Measurements from ENCODE around the gene ROPN1B. TPM values are rescaled to one million over a fixed set of nuclear protein-coding genes. Genes with fewer than 3 reads are reported as not detected.

ROPN1B gene
- total and polyA plus RNA-seq, 2 of the 8 experiments (the other 6 are each of a cell fraction or from before 2014, with no cell fraction given), result 0.30 TPM; not detected in 1

GRCh38 chr3:126026761-126027160 lies 57.8 kb downstream of the ROPN1B start (continued):
- no peak for TF ChIP-seq CHD7 (IDR thresholded peaks at IDR 0.05; ENCODE audit: insufficient replicate concordance, low read length)
- no peak for TF ChIP-seq EP300 (IDR thresholded peaks at IDR 0.05; ENCODE audit: borderline replicate concordance in 1 of 2, low read depth in 2 of 2, low read length in 2 of 2)
- TF ChIP-seq CTBP2 (IDR thresholded peaks at IDR 0.05; ENCODE audit: borderline replicate concordance, insufficient read depth, insufficient read length, low read length), result no peak
- TF ChIP-seq FOSL1 (IDR thresholded peaks at IDR 0.05; ENCODE audit: insufficient read depth, low read depth, low read length), result no peak
- no peak for TF ChIP-seq POLR2A (IDR thresholded peaks at IDR 0.05; ENCODE audit: control extremely low read depth in 1 of 2, low read depth in 2 of 2, low read length in 2 of 2)
- no peak for TF ChIP-seq CHD2 (IDR thresholded peaks at IDR 0.05; ENCODE audit: low read length)
- no peak for TF ChIP-seq SP2 (IDR thresholded peaks at IDR 0.05; ENCODE audit: low read length)
